Neutrophil (primary cell): ENCODE data around the gene UNKL.

Source experiments
- H3K27ac ChIP-seq: fragments of 200-600 bp; sonication (generic); 2 replicates; pipeline ENCODE4 v1.5.1; 2016; ENCODE audit warnings: mild to moderate bottlenecking, moderate library complexity
- H3K27me3 ChIP-seq: fragments of 200-600 bp; sonication (generic); 2 replicates; pipeline ENCODE4 v1.6.0; 2016; ENCODE audit warnings: mild to moderate bottlenecking
- H3K36me3 ChIP-seq: fragments of 200-600 bp; sonication (generic); 2 replicates; pipeline ENCODE4 v1.5.1; 2017
- H3K4me1 ChIP-seq, 2 experiments: fragments of 200-600 bp in 1 of 2; sonication (generic) in 1 of 2; 1 replicate in 1 of 2; 2 replicates in 1 of 2; pipeline versions ENCODE4 v1.5.1 to v1.6.1; 2013 to 2016; ENCODE audit warnings: low read depth in 1 of 2, low read length in 1 of 2, mild to moderate bottlenecking in 1 of 2, moderate library complexity in 1 of 2; ENCODE audit not compliant: control insufficient read depth in 1 of 2, insufficient read depth in 1 of 2
- H3K4me3 ChIP-seq, 2 experiments: fragments of 200-600 bp in 1 of 2; sonication (generic) in 1 of 2; 1 replicate in 1 of 2; 2 replicates in 1 of 2; pipeline ENCODE4 v1.5.1; 2013 to 2016; ENCODE audit warnings: low read depth in 1 of 2, low read length in 1 of 2, mild to moderate bottlenecking in 1 of 2, moderate library complexity in 1 of 2
- H3K9me3 ChIP-seq: fragments of 200-600 bp; sonication (generic); 2 replicates; pipeline ENCODE4 v1.5.1; 2016
- CTCF ChIP-seq: fragments of 200-600 bp; sonication (generic); IDR thresholded peaks from 2 replicates; pipeline ENCODE4 v1.5.1; 2016; ENCODE audit warnings: antibody characterized with exemption

UNKL gene

DNA sequence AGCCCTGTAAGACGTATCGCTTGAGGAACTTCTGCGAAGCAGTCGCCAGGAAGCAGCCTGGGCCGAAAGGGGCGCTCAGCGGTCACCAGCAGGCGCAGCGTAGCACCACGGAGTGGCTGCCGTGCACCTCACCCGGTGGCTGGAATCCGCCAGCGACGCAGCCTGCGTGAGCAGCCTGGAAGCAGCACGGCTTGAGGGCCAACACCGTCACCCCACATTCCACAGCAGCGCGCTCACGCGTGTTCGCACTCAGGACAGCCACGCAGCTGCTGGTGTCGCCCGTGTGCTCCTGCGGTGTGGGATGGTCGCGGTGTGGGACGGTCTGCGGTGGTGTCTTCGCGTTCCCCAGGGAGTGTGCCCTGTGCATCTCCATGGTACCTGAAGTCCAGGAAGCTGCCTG, 95.5 kb downstream of the UNKL start:
- H3K36me3 ChIP-seq: peaks cover 94% of the 10 kb centered on the region
- H3K4me1 ChIP-seq: no peaks in the 10 kb centered on the region
- no peaks in the 10 kb centered on the region for H3K27me3 ChIP-seq
- H3K9me3 ChIP-seq: no peaks in the 10 kb centered on the region
- TF ChIP-seq CTCF: no peak
- no peak overlapping the region for H3K4me3 ChIP-seq
- H3K27ac ChIP-seq: no peak overlapping the region

DNA sequence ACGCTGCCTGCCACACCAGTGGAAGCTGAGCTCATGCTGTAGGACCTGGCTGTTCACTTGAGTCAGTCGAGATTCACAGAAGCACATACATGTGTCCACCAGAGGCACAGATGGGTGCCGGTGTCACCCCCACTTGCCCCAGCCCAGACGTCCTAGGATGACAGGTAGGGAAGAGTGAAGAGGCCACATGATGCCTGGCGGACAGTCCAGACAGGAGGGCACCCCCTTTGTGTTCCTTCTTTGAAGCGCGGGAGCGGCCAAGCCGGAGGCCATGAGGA, 96.3 kb downstream of the UNKL start:
- no peak overlapping the region for H3K27ac ChIP-seq
- no peaks in the 10 kb centered on the region for H3K9me3 ChIP-seq
- peaks cover 92% of the 10 kb centered on the region for H3K36me3 ChIP-seq
- H3K4me1 ChIP-seq: no peaks in the 10 kb centered on the region
- no peak overlapping the region for H3K4me3 ChIP-seq
- no peak for TF ChIP-seq CTCF
- no peaks in the 10 kb centered on the region for H3K27me3 ChIP-seq

- Histone ChIP-seq H3K27me3 (no peaks in the 10 kb centered on the region), H3K4me1 (no peaks in the 10 kb centered on the region), H3K36me3 (peaks cover 93% of the 10 kb centered on the region), H3K4me3 (no peak overlapping the region), H3K9me3 (no peaks in the 10 kb centered on the region), H3K27ac (no peak overlapping the region)
- TF ChIP-seq CTCF: no peak
Observed at GRCh38 chr16:1317479-1318267, 96.8 kb downstream of the UNKL start.

GRCh38 chr16:1316033-1316405, 98.5 kb downstream of the UNKL start:
- H3K27ac ChIP-seq: no peak overlapping the region
- H3K36me3 ChIP-seq: peaks cover 85% of the 10 kb centered on the region
- no peak overlapping the region for H3K4me3 ChIP-seq
- no peaks in the 10 kb centered on the region for H3K27me3 ChIP-seq
- peaks cover 14 to 16% of the 10 kb centered on the region in 2 experiments for H3K4me1 ChIP-seq
- no peak for TF ChIP-seq CTCF
- no peaks in the 10 kb centered on the region for H3K9me3 ChIP-seq

GRCh38 chr16:1315081-1316032, 99.1 kb downstream of the UNKL start:
- H3K36me3 ChIP-seq: peaks cover 78% of the 10 kb centered on the region
- no peak for TF ChIP-seq CTCF

More at GRCh38 chr16:1315081-1316032, 99.1 kb downstream of the UNKL start:
- Histone ChIP-seq H3K4me1 (peaks cover 20 to 23% of the 10 kb centered on the region in 2 experiments), H3K27ac (no peak overlapping the region), H3K27me3 (no peaks in the 10 kb centered on the region), H3K4me3 (no peak overlapping the region), H3K9me3 (no peaks in the 10 kb centered on the region)
